WTC11 (cell line): Measurements from ENCODE around the gene KLHL29. TPM values are rescaled to one million over a fixed set of nuclear protein-coding genes. Genes with fewer than 3 reads are reported as not detected.

Experiments used
- ATAC-seq: fragments of 200-7000 bp; cut with Tn5 transposase; 2 replicates; pipeline ENCODE4 v1.10.0; 2021; ENCODE audit warnings: mild to moderate bottlenecking, moderate library complexity
- CTCF ChIA-PET: fragments of 300-600 bp; sonication (Branson Sonifier 250); formaldehyde crosslinking; loops from one replicate; lab custom pipeline; 2021; ENCODE audit warnings: antibody characterized with exemption; lab: Charles Lee
- POLR2A ChIA-PET: fragments of 350-600 bp; sonication (Branson Sonifier 250); formaldehyde crosslinking; loops from one replicate; lab custom pipeline; 2021; ENCODE audit warnings: antibody characterized with exemption; lab: Charles Lee
- DNase-seq: peaks from one replicate; pipeline ENCODE4 v3.0.0; 2021; ENCODE audit warnings: low spot score
- H3K27ac Mint-ChIP-seq: 2 replicates; pipeline ENCODE4 v1.8.0; 2021; ENCODE audit warnings: mixed read lengths
- H3K27me3 Mint-ChIP-seq: 2 replicates; pipeline ENCODE4 v1.8.0; 2021; ENCODE audit warnings: low read depth, mild to moderate bottlenecking, moderate library complexity, mixed read lengths
- H3K36me3 Mint-ChIP-seq: 2 replicates; pipeline ENCODE4 v1.8.0; 2021; ENCODE audit warnings: mixed read lengths
- H3K4me1 Mint-ChIP-seq: 2 replicates; pipeline ENCODE4 v1.8.0; 2022; ENCODE audit warnings: mixed read lengths
- H3K4me3 Mint-ChIP-seq: 2 replicates; pipeline ENCODE4 v1.8.0; 2021; ENCODE audit warnings: mild to moderate bottlenecking, moderate library complexity, mixed read lengths
- H3K9me3 Mint-ChIP-seq: 2 replicates; pipeline ENCODE4 v1.8.0; 2021; ENCODE audit warnings: mixed read lengths
- ELF4 ChIP-seq: sonication (generic); formaldehyde crosslinking; IDR thresholded peaks from 2 replicates; pipeline ENCODE4 v1.8.1; 2022; ENCODE audit warnings: low read depth, mild to moderate bottlenecking, moderate library complexity, missing genetic modification reagents
- GABPB1 ChIP-seq: sonication (generic); formaldehyde crosslinking; IDR thresholded peaks from 2 replicates; pipeline ENCODE4 v1.8.1; 2023; ENCODE audit warnings: mild to moderate bottlenecking, missing genetic modification reagents
- JAZF1 ChIP-seq: fragments of 250-450 bp; sonication (Bioruptor Pico); IDR thresholded peaks from 2 replicates; pipeline ENCODE4 v1.9.0; 2021; ENCODE audit warnings: moderate library complexity, mild to moderate bottlenecking, inconsistent platforms
- TEAD4 ChIP-seq: sonication (generic); formaldehyde crosslinking; IDR thresholded peaks from 2 replicates; pipeline ENCODE4 v1.8.0; 2022; ENCODE audit warnings: mild to moderate bottlenecking, missing genetic modification reagents
- ZNF396 ChIP-seq: fragments of 250-450 bp; sonication (Bioruptor Pico); IDR thresholded peaks from 2 replicates; pipeline ENCODE4 v1.8.0; 2021; ENCODE audit warnings: mild to moderate bottlenecking, moderate library complexity, borderline replicate concordance
- ZNF416 ChIP-seq: fragments of 250-450 bp; sonication (Bioruptor Pico); IDR thresholded peaks from 2 replicates; pipeline ENCODE4 v1.9.0; 2021; ENCODE audit warnings: mild to moderate bottlenecking, inconsistent platforms
- ZNF423 ChIP-seq: fragments of 250-450 bp; sonication (Bioruptor Pico); IDR thresholded peaks from 2 replicates; pipeline ENCODE4 v2.1.2; 2022; ENCODE audit warnings: mild to moderate bottlenecking, moderate library complexity
- total RNA-seq: library from RNA; stranded (reverse); gene quantifications from 3 replicates; pipeline ENCODE4 v1.2.3, GENCODE V29; 2021
- TF ChIP-seq, protein P1 (sequence below): fragments of 200-600 bp; IDR thresholded peaks from 2 replicates; pipeline ENCODE4 v1.8.0; 2022; ENCODE audit warnings: antibody characterized with exemption
- TF ChIP-seq, protein P2 (sequence below): sonication (generic); formaldehyde crosslinking; IDR thresholded peaks from 2 replicates; pipeline ENCODE4 v1.8.0; 2023; ENCODE audit warnings: missing genetic modification reagents, mild to moderate bottlenecking, borderline replicate concordance
- TF ChIP-seq, protein P3 (sequence below): sonication (generic); formaldehyde crosslinking; IDR thresholded peaks from 2 replicates; pipeline ENCODE4 v1.8.0; 2022; ENCODE audit warnings: mild to moderate bottlenecking, missing genetic modification reagents
- TF ChIP-seq, protein P4 (sequence below): sonication (generic); formaldehyde crosslinking; IDR thresholded peaks from 2 replicates; pipeline ENCODE4 v1.8.0; 2022; ENCODE audit warnings: mild to moderate bottlenecking, missing genetic modification reagents
- TF ChIP-seq, protein P5 (sequence below): sonication (generic); formaldehyde crosslinking; conservative IDR thresholded peaks from 2 replicates; pipeline ENCODE4 v1.8.1; 2023; ENCODE audit warnings: mild to moderate bottlenecking, low read depth, missing genetic modification reagents, moderate library complexity
- TF ChIP-seq, protein P6 (sequence below): sonication (generic); formaldehyde crosslinking; IDR thresholded peaks from 2 replicates; pipeline ENCODE4 v1.8.1; 2023; ENCODE audit warnings: mild to moderate bottlenecking, missing genetic modification reagents, borderline replicate concordance

KLHL29 gene
- total RNA-seq, 1 experiment from 2014 or later, result 7.1 TPM

DNA sequence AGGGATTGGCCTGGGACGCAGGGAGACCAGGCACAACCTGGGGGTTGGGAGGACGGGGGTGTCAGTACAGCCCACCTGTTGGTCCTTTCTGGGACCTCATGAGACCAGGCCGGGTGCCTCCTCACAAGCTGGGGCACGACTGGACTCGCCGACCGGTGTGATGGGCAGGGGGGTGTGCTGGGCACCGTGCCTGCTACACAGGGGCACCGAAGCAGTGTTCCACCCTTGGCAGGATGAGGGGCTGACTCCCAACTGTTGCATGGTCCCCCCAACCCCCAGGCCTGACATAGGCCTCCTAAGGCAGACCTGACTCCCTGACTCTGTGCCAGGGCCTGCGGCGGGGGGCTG is 285.2 kb downstream of the KLHL29 start:
- no peak overlapping the region for H3K27ac Mint-ChIP-seq
- H3K4me3 Mint-ChIP-seq, result no peak overlapping the region
- H3K9me3 Mint-ChIP-seq, result 0 out of 2 replicates have a peak, but pooled peaks cover 4% of the 10 kb centered on the region
- peaks cover 18% of the 10 kb centered on the region for H3K4me1 Mint-ChIP-seq
- CTCF ChIA-PET, result no interaction called here
- no peaks in the 10 kb centered on the region for H3K36me3 Mint-ChIP-seq
- DNase-seq (no peak), ATAC-seq (no peak)
- POLR2A ChIA-PET, result no interaction called here
- TF ChIP-seq, protein P1, sequence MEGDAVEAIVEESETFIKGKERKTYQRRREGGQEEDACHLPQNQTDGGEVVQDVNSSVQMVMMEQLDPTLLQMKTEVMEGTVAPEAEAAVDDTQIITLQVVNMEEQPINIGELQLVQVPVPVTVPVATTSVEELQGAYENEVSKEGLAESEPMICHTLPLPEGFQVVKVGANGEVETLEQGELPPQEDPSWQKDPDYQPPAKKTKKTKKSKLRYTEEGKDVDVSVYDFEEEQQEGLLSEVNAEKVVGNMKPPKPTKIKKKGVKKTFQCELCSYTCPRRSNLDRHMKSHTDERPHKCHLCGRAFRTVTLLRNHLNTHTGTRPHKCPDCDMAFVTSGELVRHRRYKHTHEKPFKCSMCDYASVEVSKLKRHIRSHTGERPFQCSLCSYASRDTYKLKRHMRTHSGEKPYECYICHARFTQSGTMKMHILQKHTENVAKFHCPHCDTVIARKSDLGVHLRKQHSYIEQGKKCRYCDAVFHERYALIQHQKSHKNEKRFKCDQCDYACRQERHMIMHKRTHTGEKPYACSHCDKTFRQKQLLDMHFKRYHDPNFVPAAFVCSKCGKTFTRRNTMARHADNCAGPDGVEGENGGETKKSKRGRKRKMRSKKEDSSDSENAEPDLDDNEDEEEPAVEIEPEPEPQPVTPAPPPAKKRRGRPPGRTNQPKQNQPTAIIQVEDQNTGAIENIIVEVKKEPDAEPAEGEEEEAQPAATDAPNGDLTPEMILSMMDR, result no peak
- TF ChIP-seq ZNF416 (CRISPR knock-in tag) (no peak), ZNF396 (no peak), TEAD4 (CRISPR knock-in tag) (no peak), GABPB1 (CRISPR knock-in tag) (no peak), ZNF423 (CRISPR knock-in tag) (no peak), JAZF1 (CRISPR knock-in tag) (no peak), ELF4 (no peak)
- TF ChIP-seq, protein P2, sequence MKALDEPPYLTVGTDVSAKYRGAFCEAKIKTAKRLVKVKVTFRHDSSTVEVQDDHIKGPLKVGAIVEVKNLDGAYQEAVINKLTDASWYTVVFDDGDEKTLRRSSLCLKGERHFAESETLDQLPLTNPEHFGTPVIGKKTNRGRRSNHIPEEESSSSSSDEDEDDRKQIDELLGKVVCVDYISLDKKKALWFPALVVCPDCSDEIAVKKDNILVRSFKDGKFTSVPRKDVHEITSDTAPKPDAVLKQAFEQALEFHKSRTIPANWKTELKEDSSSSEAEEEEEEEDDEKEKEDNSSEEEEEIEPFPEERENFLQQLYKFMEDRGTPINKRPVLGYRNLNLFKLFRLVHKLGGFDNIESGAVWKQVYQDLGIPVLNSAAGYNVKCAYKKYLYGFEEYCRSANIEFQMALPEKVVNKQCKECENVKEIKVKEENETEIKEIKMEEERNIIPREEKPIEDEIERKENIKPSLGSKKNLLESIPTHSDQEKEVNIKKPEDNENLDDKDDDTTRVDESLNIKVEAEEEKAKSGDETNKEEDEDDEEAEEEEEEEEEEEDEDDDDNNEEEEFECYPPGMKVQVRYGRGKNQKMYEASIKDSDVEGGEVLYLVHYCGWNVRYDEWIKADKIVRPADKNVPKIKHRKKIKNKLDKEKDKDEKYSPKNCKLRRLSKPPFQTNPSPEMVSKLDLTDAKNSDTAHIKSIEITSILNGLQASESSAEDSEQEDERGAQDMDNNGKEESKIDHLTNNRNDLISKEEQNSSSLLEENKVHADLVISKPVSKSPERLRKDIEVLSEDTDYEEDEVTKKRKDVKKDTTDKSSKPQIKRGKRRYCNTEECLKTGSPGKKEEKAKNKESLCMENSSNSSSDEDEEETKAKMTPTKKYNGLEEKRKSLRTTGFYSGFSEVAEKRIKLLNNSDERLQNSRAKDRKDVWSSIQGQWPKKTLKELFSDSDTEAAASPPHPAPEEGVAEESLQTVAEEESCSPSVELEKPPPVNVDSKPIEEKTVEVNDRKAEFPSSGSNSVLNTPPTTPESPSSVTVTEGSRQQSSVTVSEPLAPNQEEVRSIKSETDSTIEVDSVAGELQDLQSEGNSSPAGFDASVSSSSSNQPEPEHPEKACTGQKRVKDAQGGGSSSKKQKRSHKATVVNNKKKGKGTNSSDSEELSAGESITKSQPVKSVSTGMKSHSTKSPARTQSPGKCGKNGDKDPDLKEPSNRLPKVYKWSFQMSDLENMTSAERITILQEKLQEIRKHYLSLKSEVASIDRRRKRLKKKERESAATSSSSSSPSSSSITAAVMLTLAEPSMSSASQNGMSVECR (CRISPR knock-in tag), result no peak
- TF ChIP-seq, protein P3, sequence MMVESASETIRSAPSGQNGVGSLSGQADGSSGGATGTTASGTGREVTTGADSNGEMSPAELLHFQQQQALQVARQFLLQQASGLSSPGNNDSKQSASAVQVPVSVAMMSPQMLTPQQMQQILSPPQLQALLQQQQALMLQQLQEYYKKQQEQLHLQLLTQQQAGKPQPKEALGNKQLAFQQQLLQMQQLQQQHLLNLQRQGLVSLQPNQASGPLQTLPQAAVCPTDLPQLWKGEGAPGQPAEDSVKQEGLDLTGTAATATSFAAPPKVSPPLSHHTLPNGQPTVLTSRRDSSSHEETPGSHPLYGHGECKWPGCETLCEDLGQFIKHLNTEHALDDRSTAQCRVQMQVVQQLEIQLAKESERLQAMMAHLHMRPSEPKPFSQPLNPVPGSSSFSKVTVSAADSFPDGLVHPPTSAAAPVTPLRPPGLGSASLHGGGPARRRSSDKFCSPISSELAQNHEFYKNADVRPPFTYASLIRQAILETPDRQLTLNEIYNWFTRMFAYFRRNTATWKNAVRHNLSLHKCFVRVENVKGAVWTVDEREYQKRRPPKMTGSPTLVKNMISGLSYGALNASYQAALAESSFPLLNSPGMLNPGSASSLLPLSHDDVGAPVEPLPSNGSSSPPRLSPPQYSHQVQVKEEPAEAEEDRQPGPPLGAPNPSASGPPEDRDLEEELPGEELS (CRISPR knock-in tag), result no peak
- TF ChIP-seq, protein P4, sequence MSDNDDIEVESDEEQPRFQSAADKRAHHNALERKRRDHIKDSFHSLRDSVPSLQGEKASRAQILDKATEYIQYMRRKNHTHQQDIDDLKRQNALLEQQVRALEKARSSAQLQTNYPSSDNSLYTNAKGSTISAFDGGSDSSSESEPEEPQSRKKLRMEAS (CRISPR knock-in tag), result no peak
- TF ChIP-seq, protein P5, sequence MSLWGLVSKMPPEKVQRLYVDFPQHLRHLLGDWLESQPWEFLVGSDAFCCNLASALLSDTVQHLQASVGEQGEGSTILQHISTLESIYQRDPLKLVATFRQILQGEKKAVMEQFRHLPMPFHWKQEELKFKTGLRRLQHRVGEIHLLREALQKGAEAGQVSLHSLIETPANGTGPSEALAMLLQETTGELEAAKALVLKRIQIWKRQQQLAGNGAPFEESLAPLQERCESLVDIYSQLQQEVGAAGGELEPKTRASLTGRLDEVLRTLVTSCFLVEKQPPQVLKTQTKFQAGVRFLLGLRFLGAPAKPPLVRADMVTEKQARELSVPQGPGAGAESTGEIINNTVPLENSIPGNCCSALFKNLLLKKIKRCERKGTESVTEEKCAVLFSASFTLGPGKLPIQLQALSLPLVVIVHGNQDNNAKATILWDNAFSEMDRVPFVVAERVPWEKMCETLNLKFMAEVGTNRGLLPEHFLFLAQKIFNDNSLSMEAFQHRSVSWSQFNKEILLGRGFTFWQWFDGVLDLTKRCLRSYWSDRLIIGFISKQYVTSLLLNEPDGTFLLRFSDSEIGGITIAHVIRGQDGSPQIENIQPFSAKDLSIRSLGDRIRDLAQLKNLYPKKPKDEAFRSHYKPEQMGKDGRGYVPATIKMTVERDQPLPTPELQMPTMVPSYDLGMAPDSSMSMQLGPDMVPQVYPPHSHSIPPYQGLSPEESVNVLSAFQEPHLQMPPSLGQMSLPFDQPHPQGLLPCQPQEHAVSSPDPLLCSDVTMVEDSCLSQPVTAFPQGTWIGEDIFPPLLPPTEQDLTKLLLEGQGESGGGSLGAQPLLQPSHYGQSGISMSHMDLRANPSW, result no peak
- TF ChIP-seq, protein P6, sequence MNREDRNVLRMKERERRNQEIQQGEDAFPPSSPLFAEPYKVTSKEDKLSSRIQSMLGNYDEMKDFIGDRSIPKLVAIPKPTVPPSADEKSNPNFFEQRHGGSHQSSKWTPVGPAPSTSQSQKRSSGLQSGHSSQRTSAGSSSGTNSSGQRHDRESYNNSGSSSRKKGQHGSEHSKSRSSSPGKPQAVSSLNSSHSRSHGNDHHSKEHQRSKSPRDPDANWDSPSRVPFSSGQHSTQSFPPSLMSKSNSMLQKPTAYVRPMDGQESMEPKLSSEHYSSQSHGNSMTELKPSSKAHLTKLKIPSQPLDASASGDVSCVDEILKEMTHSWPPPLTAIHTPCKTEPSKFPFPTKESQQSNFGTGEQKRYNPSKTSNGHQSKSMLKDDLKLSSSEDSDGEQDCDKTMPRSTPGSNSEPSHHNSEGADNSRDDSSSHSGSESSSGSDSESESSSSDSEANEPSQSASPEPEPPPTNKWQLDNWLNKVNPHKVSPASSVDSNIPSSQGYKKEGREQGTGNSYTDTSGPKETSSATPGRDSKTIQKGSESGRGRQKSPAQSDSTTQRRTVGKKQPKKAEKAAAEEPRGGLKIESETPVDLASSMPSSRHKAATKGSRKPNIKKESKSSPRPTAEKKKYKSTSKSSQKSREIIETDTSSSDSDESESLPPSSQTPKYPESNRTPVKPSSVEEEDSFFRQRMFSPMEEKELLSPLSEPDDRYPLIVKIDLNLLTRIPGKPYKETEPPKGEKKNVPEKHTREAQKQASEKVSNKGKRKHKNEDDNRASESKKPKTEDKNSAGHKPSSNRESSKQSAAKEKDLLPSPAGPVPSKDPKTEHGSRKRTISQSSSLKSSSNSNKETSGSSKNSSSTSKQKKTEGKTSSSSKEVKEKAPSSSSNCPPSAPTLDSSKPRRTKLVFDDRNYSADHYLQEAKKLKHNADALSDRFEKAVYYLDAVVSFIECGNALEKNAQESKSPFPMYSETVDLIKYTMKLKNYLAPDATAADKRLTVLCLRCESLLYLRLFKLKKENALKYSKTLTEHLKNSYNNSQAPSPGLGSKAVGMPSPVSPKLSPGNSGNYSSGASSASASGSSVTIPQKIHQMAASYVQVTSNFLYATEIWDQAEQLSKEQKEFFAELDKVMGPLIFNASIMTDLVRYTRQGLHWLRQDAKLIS (CRISPR knock-in tag), result no peak
- no peaks in the 10 kb centered on the region for H3K27me3 Mint-ChIP-seq
